ENCODE measurements around the gene KIF7.

- TF ChIP-seq CTCF (conservative IDR thresholded peaks at IDR 0.05; ENCODE audit: low read depth, low read length) (no peak), POLR2A (IDR thresholded peaks at IDR 0.05; ENCODE audit: low read depth, low read length) (no peak), USF2 (IDR thresholded peaks at IDR 0.05; ENCODE audit: low read depth, low read length) (no peak), RAD21 (IDR thresholded peaks at IDR 0.05; ENCODE audit: low read length) (no peak), SMC3 (IDR thresholded peaks at IDR 0.05; ENCODE audit: low read depth, low read length) (no peak), CHD1 (IDR thresholded peaks at IDR 0.05; ENCODE audit: low read depth, low read length) (no peak), RCOR1 (IDR thresholded peaks at IDR 0.05; ENCODE audit: insufficient replicate concordance, low read length) (no peak), MXI1 (IDR thresholded peaks at IDR 0.05; ENCODE audit: borderline replicate concordance, low read depth, low read length) (no peak), RFX5 (IDR thresholded peaks at IDR 0.05; ENCODE audit: low read depth, low read length) (no peak), MAFK (IDR thresholded peaks at IDR 0.05; ENCODE audit: low read depth, low read length) (no peak), MAZ (IDR thresholded peaks at IDR 0.05; ENCODE audit: borderline replicate concordance, low read depth, low read length) (no peak), BHLHE40 (IDR thresholded peaks at IDR 0.05; ENCODE audit: low read depth, low read length) (no peak), CEBPB (IDR thresholded peaks at IDR 0.05; ENCODE audit: low read depth, low read length) (no peak)
Observed at GRCh38 chr15:89591834-89592233, 63.4 kb downstream of the KIF7 start.
